Type B pancreatic cell (in vitro differentiated cells): ENCODE measurements around the gene PIK3CB. TPM values are rescaled to one million over a fixed set of nuclear protein-coding genes. Genes with fewer than 3 reads are reported as not detected.
A peak's percentile ranks its signal among the peaks of the same experiment; 100 is the strongest.

Experiments
- DNase-seq: peaks from one replicate; pipeline ENCODE4 v3.0.0; 2021; ENCODE audit warnings: mixed read lengths; ENCODE audit not compliant: unreplicated experiment; ENCODE audit errors: extremely low spot score
- H3K27ac Mint-ChIP-seq: 2 replicates; pipeline ENCODE4 v1.8.0; 2021; ENCODE audit warnings: mild to moderate bottlenecking, mixed read lengths
- H3K27me3 Mint-ChIP-seq: 2 replicates; pipeline ENCODE4 v1.8.0; 2021; ENCODE audit warnings: mixed read lengths
- H3K36me3 Mint-ChIP-seq: 2 replicates; pipeline ENCODE4 v1.8.0; 2021; ENCODE audit warnings: mixed read lengths
- H3K4me1 Mint-ChIP-seq: one replicate; pipeline ENCODE4 v1.8.0; 2021; ENCODE audit warnings: mixed read lengths; ENCODE audit not compliant: unreplicated experiment
- H3K4me3 Mint-ChIP-seq: 2 replicates; pipeline ENCODE4 v1.8.0; 2021; ENCODE audit warnings: mild to moderate bottlenecking, mixed read lengths
- H3K9me3 Mint-ChIP-seq: 2 replicates; pipeline ENCODE4 v1.8.0; 2021; ENCODE audit warnings: mixed read lengths
- total RNA-seq: library from RNA; stranded (reverse); gene quantifications from 2 replicates; pipeline ENCODE4 v1.2.1, GENCODE V29; 2021; ENCODE audit warnings: low replicate concordance
- TF ChIP-seq, protein P1 (sequence below): fragments of 200-600 bp; sonication (generic); conservative IDR thresholded peaks from 2 replicates; pipeline ENCODE4 v1.5.0; 2021; ENCODE audit warnings: antibody characterized with exemption, mild to moderate bottlenecking

PIK3CB gene
- total RNA-seq, 1 donor from 2014 or later: 14.8 TPM

DNA sequence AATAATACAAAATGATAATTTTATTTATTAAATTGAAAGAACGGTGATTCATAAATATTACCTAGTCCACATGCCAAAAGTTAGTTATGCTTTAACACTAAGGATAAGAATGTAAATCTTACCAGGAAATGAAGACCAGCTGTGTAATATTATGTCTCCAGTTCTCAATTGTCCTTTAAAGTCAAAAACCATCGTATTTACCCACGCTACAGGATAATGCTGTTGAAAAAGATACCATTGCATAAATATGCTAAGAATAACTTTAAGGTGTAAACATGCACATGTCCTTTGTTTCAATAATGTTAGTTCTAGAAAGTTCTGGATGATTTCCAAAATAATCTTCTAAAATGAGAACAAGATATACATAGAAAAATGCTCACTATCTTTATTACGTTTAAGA, 122.6 kb downstream of the PIK3CB start:
- Mint-ChIP-seq H3K36me3 (peaks cover 14% of the 10 kb centered on the region), H3K9me3 (no peaks in the 10 kb centered on the region), H3K27ac (no peak overlapping the region), H3K27me3 (no peaks in the 10 kb centered on the region), H3K4me1 (no peaks in the 10 kb centered on the region), H3K4me3 (no peak overlapping the region)
- TF ChIP-seq, protein P1, sequence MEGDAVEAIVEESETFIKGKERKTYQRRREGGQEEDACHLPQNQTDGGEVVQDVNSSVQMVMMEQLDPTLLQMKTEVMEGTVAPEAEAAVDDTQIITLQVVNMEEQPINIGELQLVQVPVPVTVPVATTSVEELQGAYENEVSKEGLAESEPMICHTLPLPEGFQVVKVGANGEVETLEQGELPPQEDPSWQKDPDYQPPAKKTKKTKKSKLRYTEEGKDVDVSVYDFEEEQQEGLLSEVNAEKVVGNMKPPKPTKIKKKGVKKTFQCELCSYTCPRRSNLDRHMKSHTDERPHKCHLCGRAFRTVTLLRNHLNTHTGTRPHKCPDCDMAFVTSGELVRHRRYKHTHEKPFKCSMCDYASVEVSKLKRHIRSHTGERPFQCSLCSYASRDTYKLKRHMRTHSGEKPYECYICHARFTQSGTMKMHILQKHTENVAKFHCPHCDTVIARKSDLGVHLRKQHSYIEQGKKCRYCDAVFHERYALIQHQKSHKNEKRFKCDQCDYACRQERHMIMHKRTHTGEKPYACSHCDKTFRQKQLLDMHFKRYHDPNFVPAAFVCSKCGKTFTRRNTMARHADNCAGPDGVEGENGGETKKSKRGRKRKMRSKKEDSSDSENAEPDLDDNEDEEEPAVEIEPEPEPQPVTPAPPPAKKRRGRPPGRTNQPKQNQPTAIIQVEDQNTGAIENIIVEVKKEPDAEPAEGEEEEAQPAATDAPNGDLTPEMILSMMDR: no peak
- no peak for DNase-seq

DNA sequence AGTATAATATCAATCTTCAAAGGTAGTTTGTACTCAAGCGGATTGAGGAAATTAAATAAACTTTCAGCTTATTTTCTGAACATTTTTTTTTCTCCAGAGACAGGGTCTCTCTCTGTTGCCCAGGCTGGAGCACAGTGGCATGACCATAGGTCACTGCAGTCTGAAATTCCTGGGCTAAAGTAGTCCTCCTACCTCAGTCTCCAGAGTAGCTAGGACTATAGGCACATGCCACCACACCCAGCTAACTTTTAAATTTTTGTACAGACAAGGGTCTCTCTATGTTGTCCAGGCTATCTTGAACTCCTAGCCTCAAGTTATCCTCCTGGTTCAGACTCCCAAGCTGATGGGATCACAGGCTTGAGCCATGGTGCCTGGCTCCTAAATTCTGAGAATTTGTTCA, 129.1 kb downstream of the PIK3CB start:
- peaks cover 10% of the 10 kb centered on the region for H3K36me3 Mint-ChIP-seq
- TF ChIP-seq, protein P1: no peak
- DNase-seq: no peak
- H3K4me1 Mint-ChIP-seq: no peaks in the 10 kb centered on the region
- H3K27me3 Mint-ChIP-seq: no peaks in the 10 kb centered on the region
- H3K4me3 Mint-ChIP-seq: no peak overlapping the region
- no peaks in the 10 kb centered on the region for H3K9me3 Mint-ChIP-seq
- no peak overlapping the region for H3K27ac Mint-ChIP-seq

DNA sequence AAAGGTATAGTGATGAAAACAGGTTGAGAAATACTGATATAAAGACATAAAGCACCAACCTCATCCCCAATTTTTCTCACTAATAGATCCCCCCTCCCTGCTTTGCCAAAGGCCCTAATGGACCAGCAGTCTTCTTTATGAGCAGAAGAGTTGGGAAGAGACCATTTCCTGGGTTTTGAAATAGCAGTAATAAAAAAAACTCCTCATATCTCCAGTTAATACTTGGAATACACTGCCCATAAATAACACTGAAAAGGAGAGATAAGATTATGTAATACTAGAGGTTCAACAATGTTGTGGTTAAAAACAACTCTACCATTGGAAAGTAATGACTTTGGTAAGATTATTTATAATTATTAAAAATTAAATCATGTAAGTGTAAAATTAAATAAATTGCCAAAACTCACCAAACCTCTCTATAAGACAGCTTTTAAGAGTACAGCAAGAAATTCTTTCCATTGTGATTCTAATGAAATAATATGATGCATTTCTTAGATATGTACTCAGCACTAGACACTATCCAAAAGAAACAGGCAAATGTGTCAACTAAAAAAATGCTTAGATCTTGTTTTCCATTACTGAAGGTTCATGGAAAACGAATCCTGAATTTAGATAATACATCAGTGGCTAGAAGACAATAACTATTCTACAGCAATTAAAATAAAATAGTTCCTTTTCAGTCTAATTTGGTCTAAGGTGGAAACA, 137.9 kb downstream of the PIK3CB start:
- TF ChIP-seq, protein P1: no peak
- Mint-ChIP-seq H3K36me3 (peaks cover 4% of the 10 kb centered on the region), H3K4me1 (peaks cover 8% of the 10 kb centered on the region), H3K27me3 (no peaks in the 10 kb centered on the region), H3K9me3 (no peaks in the 10 kb centered on the region), H3K27ac (no peak overlapping the region), H3K4me3 (no peak overlapping the region)
- no peak for DNase-seq

DNA sequence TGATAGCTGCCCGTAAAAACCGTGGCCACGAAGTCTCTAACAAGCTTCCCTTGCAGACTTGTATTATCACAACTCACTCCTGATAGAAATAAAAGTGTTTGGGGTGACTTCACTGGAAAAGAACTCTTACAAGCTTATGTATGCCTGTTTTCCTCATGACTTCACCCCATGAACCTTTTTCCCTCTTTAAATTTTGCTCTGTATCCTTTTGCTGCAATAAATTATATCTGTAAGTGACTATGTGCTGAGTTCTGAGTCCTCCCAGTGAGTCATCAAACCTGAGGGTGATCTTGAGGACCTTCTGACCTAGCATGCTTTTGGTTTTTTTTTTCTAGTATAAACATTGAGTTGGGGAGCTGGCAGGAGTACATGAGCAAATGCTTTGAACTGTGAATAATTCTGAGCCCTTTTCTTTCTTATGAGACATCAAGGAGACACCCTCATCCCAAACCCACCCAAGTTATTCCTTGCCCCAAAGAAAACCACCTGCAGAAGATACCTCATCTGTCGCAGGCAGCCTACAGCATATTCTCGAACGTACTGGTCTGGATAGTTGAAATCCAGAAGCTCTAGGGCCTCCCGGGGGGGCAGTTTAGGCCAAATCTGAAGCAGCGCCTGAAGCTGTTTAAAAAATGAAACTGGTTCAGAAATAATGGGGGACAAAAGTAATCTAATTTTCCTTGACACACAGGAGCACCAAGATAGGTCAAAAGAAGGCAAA, 140.3 kb downstream of the PIK3CB start:
- H3K36me3 Mint-ChIP-seq: no peaks in the 10 kb centered on the region
- no peaks in the 10 kb centered on the region for H3K9me3 Mint-ChIP-seq
- H3K27me3 Mint-ChIP-seq: no peaks in the 10 kb centered on the region
- no peak for DNase-seq
- H3K4me1 Mint-ChIP-seq: peaks cover 8% of the 10 kb centered on the region
- TF ChIP-seq, protein P1: no peak
- H3K27ac Mint-ChIP-seq: peak overlapping the region; percentile 46
- no peak overlapping the region for H3K4me3 Mint-ChIP-seq

DNA sequence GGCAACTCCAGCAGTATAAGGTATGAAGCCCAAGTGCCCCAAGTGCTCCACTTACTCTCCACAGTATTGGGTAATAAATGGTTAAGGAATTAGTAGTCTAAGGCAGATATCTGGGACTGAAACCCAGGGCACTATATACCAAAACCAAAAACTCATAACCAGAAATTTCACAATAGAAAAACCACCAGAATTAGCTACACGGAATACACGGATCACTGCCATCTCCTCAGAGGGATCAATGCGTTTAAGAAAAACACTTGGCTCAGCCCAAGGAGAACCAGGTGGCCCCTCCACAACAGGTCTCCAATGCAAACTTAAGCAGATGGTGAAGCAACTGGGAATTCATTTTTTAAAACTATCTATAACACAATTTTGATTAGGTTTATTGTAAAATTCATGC, 142.6 kb downstream of the PIK3CB start:
- TF ChIP-seq, protein P1: no peak
- Mint-ChIP-seq H3K4me1 (peaks cover 15% of the 10 kb centered on the region), H3K4me3 (no peak overlapping the region)

More for the DNA sequence above, 142.6 kb downstream of the PIK3CB start:
- Mint-ChIP-seq H3K9me3 (no peaks in the 10 kb centered on the region), H3K36me3 (peaks cover 6% of the 10 kb centered on the region), H3K27ac (no peak overlapping the region), H3K27me3 (no peaks in the 10 kb centered on the region)
- DNase-seq: no peak
